Neural progenitor cell (in vitro differentiated cells): ENCODE measurements around the gene CNTN5.

Experiments
- CTCF ChIP-seq: fragments of 200-600 bp; sonication (generic); IDR thresholded peaks from 2 replicates; pipeline ENCODE4 v1.5.1; 2017; ENCODE audit warnings: antibody characterized with exemption, mild to moderate bottlenecking
- EZH2 ChIP-seq: fragments of 200-600 bp; sonication (generic); IDR thresholded peaks from 2 replicates; pipeline ENCODE4 v1.6.1; 2017; ENCODE audit warnings: antibody characterized with exemption, mild to moderate bottlenecking, moderate library complexity

- TF ChIP-seq CTCF (no peak), EZH2 (no peak)
These were observed 527.5 kb downstream of the CNTN5 start for GRCh38 chr11:99548264-99548663.
